T-helper 17 cell (primary cell): ENCODE data around the gene HBM. TPM values are rescaled to one million over a fixed set of nuclear protein-coding genes. Genes with fewer than 3 reads are reported as not detected.
"Not testable (repeated sequence)": the region's sequence is repeated elsewhere in the genome, so short reads cannot be mapped to it uniquely, and the experiment has no call there.

ENCODE experiments used
- ATAC-seq: fragments of 150-1000 bp; cut with Tn5 transposase; 2 replicates; pipeline ENCODE4 v1.10.0; 2021; ENCODE audit warnings: mild to moderate bottlenecking, moderate library complexity
- DNase-seq, 3 donors: peaks; one replicate each; pipeline versions ENCODE4 v3.0.0 to v3.0.0-alpha.2; 2020 to 2021
- H3K9me3 ChIP-seq: one replicate; pipeline ENCODE4 v1.7.0; 2013; ENCODE audit warnings: low read length, mild to moderate bottlenecking; ENCODE audit not compliant: control insufficient read depth, poor library complexity, severe bottlenecking
- H3K27ac Mint-ChIP-seq: one replicate; pipeline ENCODE4 v1.8.0; 2022; ENCODE audit warnings: mild to moderate bottlenecking, moderate library complexity, mixed read lengths
- H3K27me3 Mint-ChIP-seq: one replicate; pipeline ENCODE4 v1.8.0; 2022; ENCODE audit warnings: mixed read lengths
- H3K36me3 Mint-ChIP-seq: one replicate; pipeline ENCODE4 v1.8.0; 2022; ENCODE audit warnings: low read depth, mixed read lengths
- H3K4me1 Mint-ChIP-seq: one replicate; pipeline ENCODE4 v1.8.0; 2022; ENCODE audit warnings: mild to moderate bottlenecking, mixed read lengths
- H3K4me3 Mint-ChIP-seq: one replicate; pipeline ENCODE4 v1.8.0; 2022; ENCODE audit warnings: mild to moderate bottlenecking, moderate library complexity, mixed read lengths
- total RNA-seq, 4 donors: library from RNA in 2 of 4; stranded (reverse) in 2 of 4; gene quantifications; one replicate each; pipeline ENCODE4 v1.2.3 and lab custom pipeline; 2022 to 2026

Gene HBM
- total RNA-seq, 2 donors from 2014 or later = not detected

GRCh38 chr16:188674-189073 is 22.9 kb downstream of the HBM start:
- ATAC-seq (peak; percentile 68), DNase-seq (no peak)
- peak overlapping the region; percentile 19 for H3K27ac Mint-ChIP-seq
- peaks cover 9% of the 10 kb centered on the region for H3K36me3 Mint-ChIP-seq
- no peak overlapping the region for H3K4me3 Mint-ChIP-seq
- no peaks in the 10 kb centered on the region for H3K9me3 ChIP-seq
- peaks cover 10% of the 10 kb centered on the region for H3K4me1 Mint-ChIP-seq
- H3K27me3 Mint-ChIP-seq = no peaks in the 10 kb centered on the region

- H3K9me3 ChIP-seq = no peaks in the 10 kb centered on the region
- Mint-ChIP-seq H3K4me1 (peaks cover 10% of the 10 kb centered on the region), H3K4me3 (no peak overlapping the region), H3K36me3 (peaks cover 9% of the 10 kb centered on the region), H3K27me3 (no peaks in the 10 kb centered on the region), H3K27ac (peak overlapping the region; percentile 19)
- ATAC-seq (no peak), DNase-seq (no peak)
Measured at GRCh38 chr16:189604-190186, 23.9 kb downstream of the HBM start.

GRCh38 chr16:191831-192230 is 26.1 kb downstream of the HBM start:
- Mint-ChIP-seq H3K27ac (peak overlapping the region; percentile 90), H3K4me1 (peaks cover 10% of the 10 kb centered on the region), H3K4me3 (no peak overlapping the region), H3K27me3 (no peaks in the 10 kb centered on the region), H3K36me3 (peaks cover 9% of the 10 kb centered on the region)
- DNase-seq = no peak
- ATAC-seq = no peak
- no peaks in the 10 kb centered on the region for H3K9me3 ChIP-seq

GRCh38 chr16:192686-193085 is 26.9 kb downstream of the HBM start:
- H3K4me3 Mint-ChIP-seq = no peak overlapping the region
- no peaks in the 10 kb centered on the region for H3K9me3 ChIP-seq
- H3K27ac Mint-ChIP-seq = peak overlapping the region; percentile 90
- H3K4me1 Mint-ChIP-seq = peaks cover 10% of the 10 kb centered on the region
- DNase-seq = no peak
- H3K27me3 Mint-ChIP-seq = no peaks in the 10 kb centered on the region
- ATAC-seq = no peak
- peaks cover 9% of the 10 kb centered on the region for H3K36me3 Mint-ChIP-seq

- Mint-ChIP-seq H3K27me3 (no peaks in the 10 kb centered on the region), H3K4me3 (no peak overlapping the region), H3K27ac (peak overlapping the region; percentile 90), H3K36me3 (peaks cover 9% of the 10 kb centered on the region), H3K4me1 (peaks cover 10% of the 10 kb centered on the region)
- H3K9me3 ChIP-seq = no peaks in the 10 kb centered on the region
- no peak for ATAC-seq
- DNase-seq = no peak
Measured at GRCh38 chr16:193441-193840, 27.7 kb downstream of the HBM start.

GRCh38 chr16:194516-194915 is 28.7 kb downstream of the HBM start:
- Mint-ChIP-seq H3K36me3 (peaks cover 7% of the 10 kb centered on the region), H3K27me3 (no peaks in the 10 kb centered on the region), H3K27ac (peak overlapping the region; percentile 9), H3K4me3 (no peak overlapping the region), H3K4me1 (peaks cover 6% of the 10 kb centered on the region)
- DNase-seq = no peak
- no peaks in the 10 kb centered on the region for H3K9me3 ChIP-seq
- ATAC-seq = no peak

GRCh38 chr16:200388-200787 is 34.6 kb downstream of the HBM start:
- Mint-ChIP-seq H3K4me1 (peaks cover 2% of the 10 kb centered on the region), H3K27ac (no peak overlapping the region), H3K27me3 (no peaks in the 10 kb centered on the region), H3K36me3 (no peaks in the 10 kb centered on the region), H3K4me3 (no peak overlapping the region)
- ATAC-seq (no peak), DNase-seq (no peak)
- H3K9me3 ChIP-seq = no peaks in the 10 kb centered on the region

GRCh38 chr16:203246-203645 is 37.5 kb downstream of the HBM start:
- Mint-ChIP-seq H3K4me3 (no peak overlapping the region), H3K4me1 (peaks cover 2% of the 10 kb centered on the region), H3K27ac (no peak overlapping the region), H3K27me3 (no peaks in the 10 kb centered on the region), H3K36me3 (no peaks in the 10 kb centered on the region)
- no peaks in the 10 kb centered on the region for H3K9me3 ChIP-seq
- no peak for DNase-seq
- ATAC-seq = no peak

- not testable (repeated sequence) for H3K4me3 Mint-ChIP-seq, H3K4me1 Mint-ChIP-seq, H3K36me3 Mint-ChIP-seq, H3K9me3 ChIP-seq, ATAC-seq, DNase-seq, H3K27me3 Mint-ChIP-seq
- peak overlapping the region; percentile 56 for H3K27ac Mint-ChIP-seq
Measured at GRCh38 chr16:204046-204445, 38.3 kb downstream of the HBM start.

- not testable (repeated sequence) for H3K27me3 Mint-ChIP-seq, H3K9me3 ChIP-seq, H3K4me1 Mint-ChIP-seq, DNase-seq, ATAC-seq, H3K36me3 Mint-ChIP-seq, H3K27ac Mint-ChIP-seq, H3K4me3 Mint-ChIP-seq
Measured at GRCh38 chr16:209359-209758, 43.6 kb downstream of the HBM start.

GRCh38 chr16:211631-212180 is 45.9 kb downstream of the HBM start:
- not testable (repeated sequence) for H3K27ac Mint-ChIP-seq, H3K27me3 Mint-ChIP-seq, H3K36me3 Mint-ChIP-seq, DNase-seq, H3K4me3 Mint-ChIP-seq, H3K9me3 ChIP-seq, H3K4me1 Mint-ChIP-seq, ATAC-seq

- DNase-seq (no peak), ATAC-seq (no peak)
- no peak overlapping the region for H3K4me3 Mint-ChIP-seq
- H3K4me1 Mint-ChIP-seq = peaks cover 10% of the 10 kb centered on the region
- H3K9me3 ChIP-seq = no peaks in the 10 kb centered on the region
- no peak overlapping the region for H3K27ac Mint-ChIP-seq
- peaks cover 2% of the 10 kb centered on the region for H3K36me3 Mint-ChIP-seq
- H3K27me3 Mint-ChIP-seq = no peaks in the 10 kb centered on the region
Measured at GRCh38 chr16:212999-213398, 47.2 kb downstream of the HBM start.
